Prostate gland (tissue), 2 donors: ENCODE results near the gene OR13D1. TPM values are rescaled to one million over a fixed set of nuclear protein-coding genes. Genes with fewer than 3 reads are reported as not detected.
A peak's percentile ranks its signal among the peaks of the same experiment; 100 is the strongest.

ENCODE experiments used
- DNase-seq: peaks from one replicate; pipeline ENCODE4 v3.0.0-alpha.2; 2019; ENCODE audit warnings: low spot score
- H3K27ac ChIP-seq, 2 donors: fragments of 200-600 bp; sonication (generic); 2 replicates each; pipeline ENCODE4 v1.5.1; 2017 to 2019
- H3K27me3 ChIP-seq: fragments of 200-600 bp; sonication (generic); replicated peaks from 2 replicates; pipeline ENCODE4 v1.5.1; 2019; ENCODE audit not compliant: insufficient read depth
- H3K36me3 ChIP-seq, 2 donors: fragments of 200-600 bp; sonication (generic); 1 replicate in 1 of 2; 2 replicates in 1 of 2; pipeline versions ENCODE4 v1.5.1 to v1.8.1; 2017 to 2019
- H3K4me1 ChIP-seq: fragments of 200-600 bp; sonication (generic); replicated peaks from 2 replicates; pipeline ENCODE4 v1.5.1; 2019
- H3K4me3 ChIP-seq, 2 donors: fragments of 200-600 bp; sonication (generic); 2 replicates each; pipeline ENCODE4 v1.5.1; 2017 to 2019
- H3K9me3 ChIP-seq: fragments of 200-600 bp; sonication (generic); 2 replicates; pipeline ENCODE4 v1.5.1; 2017
- CTCF ChIP-seq, 4 experiments: fragments of 200-600 bp in 2 of 4; fragments of 450-650 bp in 2 of 4; sonication (generic) in 2 of 4; IDR thresholded peaks; 1 replicate in 3 of 4; 2 replicates in 1 of 4; pipeline ENCODE4 v1.5.1; 2016 to 2019; ENCODE audit warnings: antibody characterized with exemption in 4 of 4, mild to moderate bottlenecking in 2 of 4, moderate library complexity in 2 of 4
- POLR2A ChIP-seq: fragments of 450-650 bp; IDR thresholded peaks from one replicate; pipeline ENCODE4 v1.6.1; 2016; ENCODE audit warnings: antibody characterized with exemption, mild to moderate bottlenecking
- POLR2AphosphoS5 ChIP-seq: sonication (generic); formaldehyde crosslinking; IDR thresholded peaks from one replicate; pipeline ENCODE4 v1.6.1; 2017; ENCODE audit warnings: antibody characterized with exemption
- WGBS: methylation state at CpG from one replicate; pipeline ENCODE4 v1.1.5; 2018; 5-methylcytosine and 5-hydroxymethylcytosine counted together
- intact Hi-C: fragments of 100-400 bp; cut with DNase I; formaldehyde crosslinking; loops from one replicate; pipeline ENCODE4 v1.14.2; 2022
- total RNA-seq, 2 donors: library from RNA; depleted of rRNA; stranded (reverse); fragments of >200 nt; gene quantifications; one replicate each; pipeline ENCODE4 v1.1.0, GENCODE V29; 2016

The OR13D1 gene
- total RNA-seq: not detected

DNA sequence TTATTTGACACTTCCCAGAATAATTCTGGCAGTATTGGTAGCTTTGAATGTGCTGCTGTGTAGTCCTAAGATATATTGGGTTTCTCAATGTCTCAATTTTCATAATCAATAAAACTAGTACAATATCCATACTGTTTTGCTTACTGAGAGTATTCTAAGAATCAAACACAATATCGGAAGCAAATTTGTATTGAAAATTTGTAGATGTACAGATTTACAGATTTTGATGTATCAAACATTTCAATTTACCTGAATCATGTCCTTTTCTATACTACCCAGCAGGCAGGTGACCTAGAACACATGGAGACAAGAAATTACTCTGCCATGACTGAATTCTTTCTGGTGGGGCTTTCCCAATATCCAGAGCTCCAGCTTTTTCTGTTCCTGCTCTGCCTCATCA is at the start of gene OR13D1:
Gene OR13D1, plus strand, starts transcription at position 301 of the 400 bp plus-strand sequence. Its CDS starts 0 bp downstream, at position 301.
- no peak for DNase-seq
- intact Hi-C loops: no loop called here
- Histone ChIP-seq H3K4me1 (no peaks in the 10 kb centered on the region), H3K4me3 (no peak within 1 kb of the TSS), H3K27me3 (no peaks in the 10 kb centered on the region), H3K36me3 (no peaks in the 10 kb centered on the region), H3K9me3 (no peaks in the 10 kb centered on the region), H3K27ac (no peak within 1 kb of the TSS)
- TF ChIP-seq POLR2AphosphoS5 (no peak), POLR2A (no peak), CTCF (IDR thresholded peaks at IDR 0.05) (no peak)
- 95% methylated on average over 1 of the region's 1 CpG for WGBS

- Histone ChIP-seq H3K27ac (no peak overlapping the region), H3K36me3 (no peaks in the 10 kb centered on the region), H3K27me3 (no peaks in the 10 kb centered on the region), H3K4me1 (no peaks in the 10 kb centered on the region), H3K4me3 (no peak overlapping the region), H3K9me3 (no peaks in the 10 kb centered on the region)
- DNase-seq: no peak
- 49% methylated on average over 2 of the region's 2 CpGs for WGBS
- intact Hi-C loops: no loop called here
- TF ChIP-seq POLR2A (no peak), POLR2AphosphoS5 (no peak), CTCF (IDR thresholded peaks at IDR 0.05) (no peak)
These were observed 35.7 kb upstream of the OR13D1 start for GRCh38 chr9:104658496-104659195.

DNA sequence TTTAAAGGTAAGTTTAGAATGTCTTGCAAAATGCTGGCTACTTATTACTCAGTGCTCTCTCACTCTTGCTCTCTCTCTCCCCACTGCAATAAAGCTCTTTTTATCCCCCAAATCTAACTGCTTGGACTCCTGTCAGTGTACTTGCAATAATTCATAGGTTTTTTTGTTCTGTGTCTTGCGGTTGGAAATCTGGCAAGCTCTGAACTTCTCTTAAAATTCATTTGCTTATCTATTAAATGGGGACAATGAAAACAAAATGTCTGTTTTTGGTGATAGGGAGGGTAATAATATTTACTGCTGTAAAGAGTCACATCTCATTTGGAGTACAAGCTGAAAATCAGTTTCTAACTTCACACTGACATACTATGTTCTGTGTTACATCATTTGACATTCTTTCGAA is 18.7 kb upstream of the OR13D1 start:
- Histone ChIP-seq H3K27me3 (no peaks in the 10 kb centered on the region), H3K4me1 (no peaks in the 10 kb centered on the region), H3K36me3 (no peaks in the 10 kb centered on the region), H3K4me3 (no peak overlapping the region), H3K27ac (no peak overlapping the region), H3K9me3 (no peaks in the 10 kb centered on the region)
- WGBS: 17% methylated on average over 2 of the region's 2 CpGs
- no peak for TF ChIP-seq CTCF (IDR thresholded peaks at IDR 0.05)
- no peak for TF ChIP-seq POLR2AphosphoS5
- no peak for TF ChIP-seq POLR2A
- intact Hi-C loops: no loop called here
- no peak for DNase-seq

DNA sequence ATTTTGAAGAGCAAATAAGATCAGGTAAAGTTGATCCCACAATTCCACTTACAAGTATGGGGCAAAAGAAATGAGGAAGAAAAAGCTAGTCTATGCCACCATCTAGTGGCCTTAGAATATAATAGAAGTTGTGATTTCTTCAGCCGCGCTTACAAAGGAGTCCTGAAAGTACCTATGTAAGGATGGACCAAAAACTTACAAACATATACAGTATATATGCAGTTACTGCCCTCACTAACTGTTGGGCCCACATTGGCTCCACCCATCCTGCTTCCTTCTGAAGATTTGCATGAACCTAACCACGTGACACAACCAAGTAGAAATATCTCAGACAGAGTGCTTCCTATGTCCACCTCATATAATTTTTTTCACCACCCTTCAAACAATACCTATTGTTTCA is 11.7 kb upstream of the OR13D1 start:
- WGBS: 12% methylated on average over 3 of the region's 3 CpGs
- DNase-seq: peak; percentile 4

More for the DNA sequence above, 11.7 kb upstream of the OR13D1 start:
- intact Hi-C loops: no loop called here
- no peaks in the 10 kb centered on the region for H3K36me3 ChIP-seq
- no peak overlapping the region for H3K27ac ChIP-seq
- H3K4me3 ChIP-seq: no peak overlapping the region
- TF ChIP-seq POLR2A: no peak
- TF ChIP-seq POLR2AphosphoS5: no peak
- peak in 3 of 4 experiments; percentile 16 to 46 (median 40) for TF ChIP-seq CTCF (IDR thresholded peaks at IDR 0.05)
- no peaks in the 10 kb centered on the region for H3K4me1 ChIP-seq
- H3K9me3 ChIP-seq: no peaks in the 10 kb centered on the region
- no peaks in the 10 kb centered on the region for H3K27me3 ChIP-seq
